Cardiac muscle cell (in vitro differentiated cells and primary cell): ENCODE results near the gene FNDC1. TPM values are rescaled to one million over a fixed set of nuclear protein-coding genes. Genes with fewer than 3 reads are reported as not detected.

Experiments
- DNase-seq, 2 donors: peaks; one replicate each; pipeline versions ENCODE4 v3.0.0 to v3.0.0-alpha.2; 2010 to 2017; ENCODE audit warnings: low read depth in 1 of 2, low spot score in 1 of 2
- H3K27ac ChIP-seq: fragments of 200-600 bp; sonication (generic); 2 replicates; pipeline ENCODE4 v1.5.1; 2016
- H3K27me3 ChIP-seq: fragments of 200-600 bp; sonication (generic); 2 replicates; pipeline ENCODE4 v1.6.0; 2016; ENCODE audit warnings: control low read depth
- H3K36me3 ChIP-seq: fragments of 200-600 bp; sonication (generic); 2 replicates; pipeline ENCODE4 v1.5.1; 2016; ENCODE audit warnings: control low read depth
- H3K4me1 ChIP-seq: fragments of 200-600 bp; sonication (generic); 2 replicates; pipeline ENCODE4 v1.8.1; 2017; ENCODE audit warnings: low read depth, mild to moderate bottlenecking, mixed run types
- H3K4me3 ChIP-seq: fragments of 200-600 bp; sonication (generic); 2 replicates; pipeline ENCODE4 v1.5.1; 2016; ENCODE audit warnings: mild to moderate bottlenecking
- H3K9me3 ChIP-seq: fragments of 200-600 bp; sonication (generic); 2 replicates; pipeline ENCODE4 v1.5.1; 2017; ENCODE audit warnings: low read depth, mild to moderate bottlenecking, control low read depth
- CTCF ChIP-seq: IDR thresholded peaks from 2 replicates; pipeline ENCODE4 v1.5.1; 2012; ENCODE audit warnings: low read depth, mild to moderate bottlenecking, low read length
- polyA plus RNA-seq: library from polyadenylated mRNA; unstranded; fragments of >200 nt; fragmentation: Nextera tagmentation; extraction: Ambion mirVana; gene quantifications from 2 replicates; pipeline ENCODE4 v1.2.1, GENCODE V29; 2016
- total RNA-seq: library from RNA; depleted of rRNA; stranded (reverse); fragments of >200 nt; gene quantifications from 2 replicates; pipeline ENCODE4 v1.2.3, GENCODE V29; 2016

FNDC1 gene
- total and polyA plus RNA-seq, 2 experiments from 2014 or later: 0.30 TPM; not detected in 1

- H3K27ac ChIP-seq: no peak overlapping the region
- no peaks in the 10 kb centered on the region for H3K36me3 ChIP-seq
- DNase-seq: no peak
- TF ChIP-seq CTCF: no peak
- H3K4me1 ChIP-seq: no peaks in the 10 kb centered on the region
- no peak overlapping the region for H3K4me3 ChIP-seq
- H3K27me3 ChIP-seq: no peaks in the 10 kb centered on the region
- no peaks in the 10 kb centered on the region for H3K9me3 ChIP-seq
Measured at GRCh38 chr6:159156089-159156488, 13.1 kb upstream of the FNDC1 start.

- Histone ChIP-seq H3K27me3 (no peaks in the 10 kb centered on the region), H3K36me3 (no peaks in the 10 kb centered on the region), H3K9me3 (no peaks in the 10 kb centered on the region), H3K4me3 (no peak overlapping the region), H3K27ac (no peak overlapping the region), H3K4me1 (no peaks in the 10 kb centered on the region)
- DNase-seq: no peak
- TF ChIP-seq CTCF: no peak
Measured at GRCh38 chr6:159157431-159157830, 11.8 kb upstream of the FNDC1 start.

- no peak for TF ChIP-seq CTCF
- Histone ChIP-seq H3K27me3 (peaks cover 41% of the 10 kb centered on the region), H3K36me3 (no peaks in the 10 kb centered on the region), H3K4me1 (no peaks in the 10 kb centered on the region), H3K9me3 (no peaks in the 10 kb centered on the region), H3K4me3 (no peak overlapping the region), H3K27ac (no peak overlapping the region)
- no peak for DNase-seq
Measured at GRCh38 chr6:159161839-159162238, 7.4 kb upstream of the FNDC1 start.

GRCh38 chr6:159163901-159164370 lies 5.3 kb upstream of the FNDC1 start:
- Histone ChIP-seq H3K27me3 (peaks cover 62% of the 10 kb centered on the region), H3K4me1 (no peaks in the 10 kb centered on the region), H3K27ac (no peak overlapping the region), H3K36me3 (no peaks in the 10 kb centered on the region), H3K9me3 (no peaks in the 10 kb centered on the region), H3K4me3 (no peak overlapping the region)
- TF ChIP-seq CTCF: no peak
- peak in 1 of 2 donors; percentile 93 for DNase-seq

- peaks cover 97% of the 10 kb centered on the region for H3K27me3 ChIP-seq
- H3K27ac ChIP-seq: no peak overlapping the region
Measured at GRCh38 chr6:159168536-159169192, 536 bp upstream of the FNDC1 start.

More at GRCh38 chr6:159168536-159169192, 536 bp upstream of the FNDC1 start:
- peak; percentile 58 for TF ChIP-seq CTCF
- Histone ChIP-seq H3K4me1 (no peaks in the 10 kb centered on the region), H3K36me3 (no peaks in the 10 kb centered on the region), H3K4me3 (peak overlapping the region; percentile 26), H3K9me3 (no peaks in the 10 kb centered on the region)
- DNase-seq: peak; percentile 64 to 85
